GM19395 (cell line): ENCODE data around the gene SGMS2.

Experiments used
- ATAC-seq: cut with Tn5 transposase; IDR thresholded peaks from one replicate; pipeline ENCODE4 v1.9.1; 2021; ENCODE audit warnings: mild to moderate bottlenecking, moderate library complexity; ENCODE audit not compliant: unreplicated experiment

SGMS2 gene

DNA sequence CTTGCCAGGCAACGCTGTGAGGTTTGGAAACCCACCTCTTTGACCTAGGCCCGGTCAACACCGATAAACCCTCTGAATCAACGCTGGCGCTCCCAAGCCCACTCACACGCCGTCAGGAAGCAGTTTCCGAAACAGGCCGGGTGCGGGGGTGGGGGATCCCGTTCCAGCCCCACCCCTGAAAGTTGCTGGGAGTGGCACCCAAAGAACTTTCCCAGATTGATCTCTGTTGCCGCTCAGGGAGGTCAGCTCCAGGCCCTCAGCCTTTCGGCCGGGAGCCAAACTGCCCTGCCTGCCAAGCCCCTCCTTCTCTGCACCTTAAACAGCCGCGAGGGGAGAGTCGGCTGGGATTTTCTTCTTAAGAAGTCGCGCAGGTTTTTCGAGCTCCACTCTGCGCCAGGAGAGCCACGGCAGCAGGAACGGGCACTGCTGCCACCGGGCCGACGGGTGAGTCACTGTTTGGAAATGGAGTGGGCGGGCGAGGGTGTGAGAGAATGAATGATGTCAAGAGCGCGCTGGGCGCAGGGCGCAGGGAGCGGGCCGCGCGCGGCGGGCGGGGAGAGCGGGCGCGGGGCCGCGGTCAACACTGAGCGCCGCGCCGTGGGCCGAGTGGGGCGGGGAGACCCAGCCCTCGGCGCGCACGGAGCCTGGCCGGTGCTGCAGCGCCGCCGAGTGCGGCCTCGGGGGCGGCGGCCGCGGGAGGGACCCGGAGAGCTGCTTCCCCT, at the start of gene SGMS2:
SGMS2 (plus strand) TSS at position 583 of the 722 bp plus-strand sequence. CDS start 70,622 bp downstream, outside the sequence.
- peak; percentile 60 for ATAC-seq

DNA sequence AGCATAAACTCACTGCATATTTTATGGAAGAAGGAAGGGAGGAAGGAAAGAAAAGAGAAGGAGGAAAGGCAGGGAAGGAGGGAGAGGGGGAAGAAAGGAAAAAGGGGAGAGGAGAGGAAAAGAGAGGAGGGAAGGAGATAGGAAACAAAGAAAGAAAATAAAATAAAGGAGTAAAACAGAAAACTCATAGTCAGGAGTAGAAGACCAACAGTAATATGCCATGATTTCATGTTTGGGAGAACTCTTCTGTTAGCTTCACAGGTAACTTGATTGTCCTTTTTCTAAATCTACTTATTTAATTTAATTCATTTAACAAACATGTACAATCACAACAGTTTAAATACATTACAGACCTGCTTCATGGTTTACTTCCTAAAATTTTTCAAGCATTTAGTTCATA, 46.8 kb upstream of the SGMS2 start:
- ATAC-seq = no peak

GRCh38 chr4:107778784-107779530, 45.8 kb upstream of the SGMS2 start:
- no peak for ATAC-seq

- no peak for ATAC-seq
Observed at GRCh38 chr4:107780665-107781064, 44.1 kb upstream of the SGMS2 start.

GRCh38 chr4:107791902-107792301, 32.8 kb upstream of the SGMS2 start:
- no peak for ATAC-seq

DNA sequence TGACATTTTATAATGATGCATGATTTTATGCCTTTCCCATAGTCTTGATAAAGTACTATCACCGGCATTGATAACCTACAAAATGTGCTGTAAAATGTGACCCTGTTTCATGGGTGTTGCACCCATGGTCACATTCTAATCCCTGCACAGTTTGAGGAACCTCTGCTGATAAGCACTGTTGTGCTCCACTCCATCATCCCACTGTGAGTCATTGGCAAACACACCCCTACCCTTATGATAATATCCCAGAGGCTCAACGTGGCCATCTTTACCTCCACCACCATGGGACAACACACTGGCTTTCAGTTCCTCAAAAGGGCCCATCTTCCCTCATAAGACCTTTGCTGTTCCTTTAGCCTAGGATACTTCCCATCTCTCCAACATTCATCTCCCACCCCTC, 32.0 kb upstream of the SGMS2 start:
- no peak for ATAC-seq

- no peak for ATAC-seq
Observed at GRCh38 chr4:107793996-107794395, 30.7 kb upstream of the SGMS2 start.

DNA sequence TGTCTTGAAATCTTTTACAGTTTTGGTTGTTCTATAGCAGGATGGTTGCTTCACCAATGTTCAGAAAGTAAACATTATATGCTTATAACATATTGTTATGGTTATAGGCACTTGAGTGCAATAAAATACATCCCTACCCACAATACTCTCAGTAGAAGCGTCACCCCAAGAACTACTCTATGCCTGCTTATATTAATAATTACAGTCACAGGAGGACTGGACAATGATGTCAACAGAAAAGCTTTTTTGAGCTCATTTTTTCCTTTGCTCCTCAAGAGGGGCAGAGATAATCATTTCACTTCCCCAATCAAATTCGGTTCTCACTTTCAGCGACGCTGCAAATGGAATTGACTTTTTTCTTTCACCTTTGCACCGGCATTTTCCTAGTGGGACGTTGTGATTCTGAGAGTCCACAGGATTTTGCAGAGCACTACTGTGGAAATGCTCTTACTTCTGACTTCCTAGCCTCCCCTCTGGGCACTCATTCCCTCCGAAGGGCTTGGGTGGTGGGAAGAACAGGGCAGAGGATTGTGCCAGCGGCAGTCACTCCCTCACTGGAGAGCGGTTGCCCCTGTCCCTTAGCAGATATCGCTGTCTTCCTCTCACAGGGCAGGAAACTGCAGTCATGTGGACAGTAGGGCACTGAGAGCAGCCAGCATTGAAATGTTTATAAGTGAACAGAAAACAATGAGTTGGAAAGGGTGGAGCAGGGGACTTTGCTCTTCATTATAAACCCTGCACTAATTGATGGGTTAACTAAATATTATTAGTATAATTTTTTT, 24.9 kb upstream of the SGMS2 start:
- ATAC-seq = no peak

- no peak for ATAC-seq
Observed at GRCh38 chr4:107800706-107801105, 24.0 kb upstream of the SGMS2 start.

- ATAC-seq = no peak
Observed at GRCh38 chr4:107801766-107802211, 22.9 kb upstream of the SGMS2 start.

GRCh38 chr4:107804956-107805355, 19.8 kb upstream of the SGMS2 start:
- no peak for ATAC-seq

DNA sequence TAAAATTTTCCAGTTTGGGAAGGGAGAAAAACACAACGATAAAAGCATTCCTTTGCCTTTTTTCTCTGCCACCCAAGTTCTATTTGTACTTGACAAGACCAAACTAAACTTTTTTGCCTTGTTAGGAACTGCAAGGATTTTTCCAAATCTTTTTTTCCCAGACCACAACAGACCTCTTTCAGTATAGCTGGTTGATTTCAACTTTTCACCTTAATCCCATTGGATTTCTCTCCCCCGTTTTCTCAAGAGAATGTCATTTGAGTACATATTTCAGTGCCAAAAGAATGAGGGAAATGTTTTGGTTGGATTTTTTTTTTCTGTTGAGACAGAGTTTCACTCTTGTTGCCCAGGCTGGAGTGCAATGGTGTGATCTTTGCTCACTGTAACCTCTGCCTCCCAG, 18.5 kb upstream of the SGMS2 start:
- no peak for ATAC-seq

DNA sequence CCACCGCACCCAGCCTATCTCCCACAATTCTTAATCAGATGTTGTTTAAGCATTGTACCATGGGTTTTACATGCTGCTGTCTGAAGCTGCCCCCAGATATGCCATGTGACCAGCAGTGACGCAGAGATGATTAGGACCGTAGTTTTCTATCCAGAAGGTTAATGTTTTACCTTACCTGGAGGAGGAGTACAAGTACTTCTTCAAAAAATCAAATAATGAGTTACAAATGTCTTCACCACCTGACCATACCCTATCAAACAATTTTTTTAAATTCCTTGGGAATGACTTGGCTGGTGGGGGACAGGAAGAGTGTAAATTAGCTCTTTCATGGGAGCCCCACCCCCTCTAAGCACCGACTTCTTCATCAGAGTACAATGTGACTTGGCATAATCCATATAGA, 16.2 kb upstream of the SGMS2 start:
- ATAC-seq = no peak

DNA sequence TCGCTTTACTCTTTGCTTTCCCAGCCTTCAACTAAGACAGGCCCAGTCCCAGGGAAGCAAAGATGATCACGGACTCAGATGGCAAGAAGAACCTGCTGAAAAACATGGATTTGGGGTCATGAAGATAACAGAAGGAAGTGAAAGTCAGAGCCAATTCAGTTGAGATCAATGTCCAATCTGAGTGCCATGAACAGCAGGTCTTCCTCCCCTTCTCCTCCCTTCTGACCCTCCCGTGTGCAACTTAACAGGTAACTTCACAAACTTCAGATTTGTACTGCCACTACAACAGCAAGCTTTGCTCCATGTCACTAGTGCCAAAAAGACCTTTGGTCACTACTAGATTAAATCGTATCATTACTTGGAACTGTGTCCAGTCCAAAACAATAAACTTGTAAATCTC, 15.5 kb upstream of the SGMS2 start:
- ATAC-seq = no peak

GRCh38 chr4:107814758-107815157, 10.0 kb upstream of the SGMS2 start:
- no peak for ATAC-seq

GRCh38 chr4:107815158-107815557, 9.6 kb upstream of the SGMS2 start:
- ATAC-seq = no peak

DNA sequence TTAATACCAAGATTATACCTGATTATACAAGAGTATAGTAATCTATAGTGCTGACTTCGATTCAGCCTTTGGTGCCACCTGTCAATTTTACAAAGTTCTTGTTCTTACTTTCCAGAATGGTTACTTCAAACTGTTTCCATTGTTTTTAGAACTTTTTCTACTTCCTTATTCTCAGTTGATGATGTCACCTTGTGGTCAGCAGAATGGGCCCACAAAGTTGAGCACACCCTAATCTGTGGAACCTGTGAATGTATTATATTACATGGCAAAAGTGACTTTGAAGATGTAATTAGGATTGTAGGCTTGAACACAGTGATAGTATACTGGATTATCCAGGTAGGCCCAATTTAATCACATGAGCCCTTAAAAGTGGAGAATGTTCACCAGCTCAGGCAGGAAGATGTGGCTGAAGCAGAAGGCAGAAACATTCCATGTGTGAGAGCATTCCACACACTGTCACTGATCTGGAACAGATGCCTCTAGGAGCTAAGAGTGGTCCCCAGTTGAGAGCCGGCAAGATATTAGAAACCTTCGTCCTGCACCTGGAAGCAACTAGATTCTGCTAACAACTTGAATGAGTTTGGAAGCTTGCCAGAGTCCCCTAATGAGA, 6.3 kb upstream of the SGMS2 start:
- no peak for ATAC-seq

DNA sequence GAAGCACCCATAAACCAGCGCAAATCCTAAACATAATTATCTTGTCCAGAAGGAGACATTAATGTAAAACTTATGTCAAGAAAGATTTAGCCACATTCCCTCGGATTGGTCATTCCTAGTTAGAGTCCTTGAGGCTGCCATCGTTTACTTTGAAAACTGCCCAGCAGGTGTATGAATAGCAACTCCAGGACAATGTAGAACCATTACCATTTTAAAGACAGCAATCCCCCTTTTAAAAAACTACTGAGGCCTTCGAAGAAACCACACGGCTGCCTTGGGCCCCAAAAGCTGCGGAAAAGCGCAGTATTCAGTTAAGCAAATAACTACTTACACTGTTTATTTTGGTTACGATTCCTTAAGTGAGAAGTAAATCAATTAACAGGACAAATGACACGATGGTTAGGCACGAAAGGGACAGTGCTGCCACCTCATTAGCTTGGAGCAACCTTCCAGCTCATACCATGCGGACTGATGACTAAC, 822 bp upstream of the SGMS2 start:
- no peak for ATAC-seq

DNA sequence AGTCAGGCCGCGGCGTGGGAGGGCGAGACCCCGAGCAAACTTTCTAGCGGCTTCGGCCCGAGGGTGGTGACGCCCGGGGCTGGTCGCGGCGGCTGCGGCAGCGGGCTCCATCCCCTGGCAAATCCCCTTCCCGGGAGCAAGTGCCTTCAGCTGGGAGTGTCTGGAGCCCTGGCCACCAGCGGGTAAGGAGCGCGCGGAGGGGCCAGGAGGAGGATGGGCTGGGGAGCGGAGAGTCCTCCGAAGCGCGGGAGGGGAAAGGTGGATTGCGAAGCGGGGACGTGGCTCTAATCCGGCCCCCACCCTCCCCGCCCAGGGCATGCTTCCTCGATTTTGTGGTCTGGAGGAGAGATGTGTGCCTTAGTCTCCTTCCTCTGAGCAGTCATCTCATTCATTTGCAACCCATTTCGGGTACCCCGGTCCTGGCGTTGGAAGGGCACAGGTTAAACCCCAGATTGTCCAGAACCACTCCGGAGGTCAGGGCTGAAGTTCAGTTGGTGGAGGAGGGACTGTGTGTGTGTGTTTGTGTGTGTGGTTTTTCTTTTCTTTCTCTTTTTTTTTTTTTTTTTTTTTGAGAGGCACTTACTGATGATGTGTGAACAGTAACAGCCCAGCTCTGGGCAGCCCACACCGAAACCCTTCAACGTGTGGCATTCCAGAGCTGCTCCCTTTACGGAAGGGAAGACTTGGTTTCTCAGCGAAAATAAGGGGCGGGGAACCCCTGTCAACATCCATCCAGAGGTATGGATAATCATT, 516 bp downstream of the SGMS2 start:
- peak; percentile 41 for ATAC-seq

DNA sequence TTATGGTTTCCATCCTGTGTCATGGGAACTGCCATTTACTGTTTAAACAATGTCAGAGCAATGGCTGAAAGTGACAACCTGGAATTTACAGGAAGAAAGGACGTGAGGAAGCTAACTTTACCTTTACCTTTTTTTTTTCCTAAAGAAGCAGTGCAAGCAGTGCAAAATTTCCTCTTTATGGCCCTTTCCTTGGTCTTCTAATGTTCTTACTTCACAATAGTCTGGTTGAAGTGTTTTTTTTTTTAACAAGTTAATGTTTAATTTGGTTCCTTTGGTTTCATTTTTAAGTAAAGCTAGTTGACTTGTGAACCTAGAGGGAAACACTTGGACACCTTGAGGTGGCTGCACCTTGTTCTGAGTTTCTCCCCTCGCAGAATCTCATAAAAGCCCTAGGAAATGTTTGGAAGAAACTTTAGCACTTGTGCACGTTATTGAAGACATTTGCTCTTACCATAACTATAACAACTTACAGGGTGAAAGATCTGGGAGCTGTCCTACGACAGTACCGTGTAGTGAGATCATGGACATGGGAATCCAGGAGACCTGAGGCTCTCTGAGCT, 1.8 kb downstream of the SGMS2 start:
- no peak for ATAC-seq
